OCI-LY7 (cell line): ENCODE results near the gene SYNGR1. TPM values are rescaled to one million over a fixed set of nuclear protein-coding genes. Genes with fewer than 3 reads are reported as not detected.

Experiments used
- BruUV-seq: library from RNA; stranded (reverse); fragments of 400-500 nt; replicated peaks from 2 replicates; lab custom pipeline; 2021; lab: Mats Ljungman, UMichigan
- CTCF ChIA-PET: fragments of 300-600 bp; sonication (Branson Sonifier 250); formaldehyde crosslinking; loops from one replicate; lab custom pipeline; 2022; ENCODE audit warnings: antibody characterized with exemption; ENCODE audit not compliant: unreplicated experiment; lab: Charles Lee
- POLR2A ChIA-PET: fragments of 300-600 bp; sonication (Branson Sonifier 250); formaldehyde crosslinking; loops from one replicate; lab custom pipeline; 2022; ENCODE audit warnings: antibody characterized with exemption; lab: Charles Lee
- DNase-seq: peaks from one replicate; pipeline ENCODE4 v3.0.0-alpha.2; 2015; ENCODE audit warnings: low spot score
- H2AFZ ChIP-seq: fragments of 200-600 bp; sonication (generic), shearing (Covaris generic); 2 replicates; pipeline ENCODE4 v1.6.1; 2014; ENCODE audit warnings: mild to moderate bottlenecking, antibody characterized with exemption, low read length, moderate library complexity
- H3K27ac ChIP-seq: fragments of 200-600 bp; sonication (generic); 2 replicates; pipeline ENCODE4 v1.5.1; 2014; ENCODE audit warnings: mixed run types, low read depth, mild to moderate bottlenecking, moderate library complexity, low read length, inconsistent platforms; ENCODE audit not compliant: poor library complexity, severe bottlenecking
- H3K36me3 ChIP-seq: fragments of 200-600 bp; sonication (generic); 2 replicates; pipeline ENCODE4 v1.6.1; 2014; ENCODE audit warnings: mild to moderate bottlenecking, antibody characterized with exemption, low read length, moderate library complexity, mixed read lengths; ENCODE audit not compliant: insufficient read depth
- H3K4me1 ChIP-seq: fragments of 200-600 bp; sonication (generic); 2 replicates; pipeline ENCODE4 v1.5.1; 2014; ENCODE audit warnings: mild to moderate bottlenecking, low read length; ENCODE audit not compliant: insufficient read depth, poor library complexity, severe bottlenecking
- H3K4me2 ChIP-seq: fragments of 200-600 bp; sonication (generic); 2 replicates; pipeline ENCODE4 v1.6.1; 2014; ENCODE audit warnings: mild to moderate bottlenecking, low read length
- H3K4me3 ChIP-seq: fragments of 200-600 bp; sonication (generic); 2 replicates; pipeline ENCODE4 v1.5.1; 2014; ENCODE audit warnings: mild to moderate bottlenecking, low read depth, low read length; ENCODE audit not compliant: poor library complexity, severe bottlenecking
- H3K79me2 ChIP-seq: fragments of 200-600 bp; sonication (generic); 2 replicates; pipeline ENCODE4 v1.6.1; 2016; ENCODE audit warnings: low read depth, mild to moderate bottlenecking, low read length, moderate library complexity, mixed read lengths; ENCODE audit not compliant: insufficient read depth
- H3K9me2 ChIP-seq: fragments of 200-600 bp; sonication (generic); 2 replicates; pipeline ENCODE4 v1.6.1; 2016; ENCODE audit warnings: mild to moderate bottlenecking, low read length, mixed read lengths; ENCODE audit not compliant: insufficient read depth
- H3K9me3 ChIP-seq: fragments of 200-600 bp; sonication (generic); 2 replicates; pipeline ENCODE4 v1.6.1; 2014; ENCODE audit warnings: mild to moderate bottlenecking, mixed run types, low read length, mixed read lengths
- H4K20me1 ChIP-seq: fragments of 200-600 bp; sonication (generic); 2 replicates; pipeline ENCODE4 v1.6.1; 2014; ENCODE audit warnings: mild to moderate bottlenecking, antibody characterized with exemption, low read length, moderate library complexity, mixed read lengths; ENCODE audit not compliant: insufficient read depth
- CTCF ChIP-seq: fragments of 200-600 bp; sonication (generic); conservative IDR thresholded peaks from 2 replicates; pipeline ENCODE4 v1.5.1; 2014; ENCODE audit warnings: mild to moderate bottlenecking, antibody characterized with exemption, low read length, moderate library complexity, mixed read lengths
- EZH2phosphoT487 ChIP-seq: fragments of 200-600 bp; sonication (generic); IDR thresholded peaks from 2 replicates; pipeline ENCODE4 v1.6.1; 2018; ENCODE audit warnings: low read depth, borderline replicate concordance, mild to moderate bottlenecking, mixed run types, antibody characterized with exemption, low read length, moderate library complexity, mixed read lengths
- intact Hi-C: fragments of 100-400 bp; cut with micrococcal nuclease; formaldehyde crosslinking; loops from one replicate; pipeline ENCODE4 v1.10.0; 2022; ENCODE audit not compliant: unreplicated experiment
- total RNA-seq, 2 experiments: library from RNA; depleted of rRNA in 1 of 2; stranded (reverse); fragments of >200 nt in 1 of 2; shearing (Covaris generic) in 1 of 2; gene quantifications; 2 replicates each; pipeline ENCODE4 v1.2.3, GENCODE V29; 2014 to 2022

The SYNGR1 gene
- total RNA-seq, 2 experiments from 2014 or later, result 10.2 to 23.3 TPM

- Histone ChIP-seq H3K27ac (no peak overlapping the region), H3K9me2 (no peaks in the 10 kb centered on the region), H3K9me3 (no peaks in the 10 kb centered on the region), H3K79me2 (no peaks in the 10 kb centered on the region), H3K4me3 (no peak overlapping the region), H2AFZ (no peak overlapping the region), H4K20me1 (no peaks in the 10 kb centered on the region), H3K4me2 (no peak overlapping the region), H3K4me1 (peaks cover 18% of the 10 kb centered on the region), H3K36me3 (peaks cover 38% of the 10 kb centered on the region)
- CTCF ChIA-PET, result no interaction called here
- TF ChIP-seq CTCF (no peak), EZH2phosphoT487 (no peak)
- BruUV-seq, result no TSS peak
- no peak for DNase-seq
- intact Hi-C loops, result no loop called here
- POLR2A ChIA-PET, result interaction anchor here (1.5 kb wide), 1 partner anchor 11 kb away, joined by 3 read pairs; no protein-coding TSS in a partner anchor
Observed at GRCh38 chr22:39433476-39434242, 83.9 kb downstream of the SYNGR1 start.

- Histone ChIP-seq H3K9me3 (no peaks in the 10 kb centered on the region), H3K4me1 (peaks cover 23% of the 10 kb centered on the region), H3K4me2 (no peak overlapping the region), H3K36me3 (peaks cover 34% of the 10 kb centered on the region), H3K79me2 (no peaks in the 10 kb centered on the region), H3K27ac (no peak overlapping the region), H3K9me2 (no peaks in the 10 kb centered on the region), H2AFZ (no peak overlapping the region), H3K4me3 (no peak overlapping the region), H4K20me1 (no peaks in the 10 kb centered on the region)
- TF ChIP-seq EZH2phosphoT487, result no peak
- no peak for TF ChIP-seq CTCF
- ChIA-PET POLR2A (interaction anchor here (1.5 kb wide), 1 partner anchor 11 kb away, joined by 3 read pairs; no protein-coding TSS in a partner anchor), CTCF (no interaction called here)
- no TSS peak for BruUV-seq
- no peak for DNase-seq
- intact Hi-C loops, result no loop called here
Observed at GRCh38 chr22:39434243-39434653, 84.5 kb downstream of the SYNGR1 start.

GRCh38 chr22:39434721-39435120 lies 84.9 kb downstream of the SYNGR1 start:
- BruUV-seq, result no TSS peak

More at GRCh38 chr22:39434721-39435120, 84.9 kb downstream of the SYNGR1 start:
- Histone ChIP-seq H3K79me2 (no peaks in the 10 kb centered on the region), H2AFZ (no peak overlapping the region), H3K9me2 (no peaks in the 10 kb centered on the region), H3K4me1 (peaks cover 28% of the 10 kb centered on the region), H3K9me3 (no peaks in the 10 kb centered on the region), H3K27ac (no peak overlapping the region), H4K20me1 (no peaks in the 10 kb centered on the region), H3K4me2 (no peak overlapping the region), H3K36me3 (peaks cover 32% of the 10 kb centered on the region), H3K4me3 (no peak overlapping the region)
- intact Hi-C loops, result no loop called here
- TF ChIP-seq CTCF, result no peak
- POLR2A ChIA-PET, result interaction anchor here (0.6 to 1.5 kb wide), 2 partner anchors 10 to 662 kb away, joined by 3 read pairs; no protein-coding TSS in a partner anchor
- CTCF ChIA-PET, result no interaction called here
- DNase-seq, result no peak
